Endodermal cell (in vitro differentiated cells): Measurements from ENCODE around the gene COL15A1. TPM values are rescaled to one million over a fixed set of nuclear protein-coding genes. Genes with fewer than 3 reads are reported as not detected.

Experiments used
- DNase-seq: peaks from one replicate; pipeline ENCODE4 v3.0.0-alpha.2; 2017
- H3K27ac ChIP-seq: 2 replicates; pipeline ENCODE4 v1.5.1; 2013; ENCODE audit warnings: mild to moderate bottlenecking, low read depth, low read length, moderate library complexity
- H3K27me3 ChIP-seq: 2 replicates; pipeline ENCODE4 v1.6.1; 2013; ENCODE audit warnings: mild to moderate bottlenecking, low read length, moderate library complexity; ENCODE audit not compliant: insufficient read depth, control insufficient read depth, poor library complexity, severe bottlenecking
- H3K36me3 ChIP-seq: 2 replicates; pipeline ENCODE4 v1.7.0; 2013; ENCODE audit warnings: mild to moderate bottlenecking, low read length, moderate library complexity; ENCODE audit not compliant: control insufficient read depth, insufficient read depth
- H3K4me1 ChIP-seq: one replicate; pipeline ENCODE4 v1.7.0; 2013; ENCODE audit warnings: low read length; ENCODE audit not compliant: control insufficient read depth, insufficient read depth
- H3K4me3 ChIP-seq: 2 replicates; pipeline ENCODE4 v1.5.1; 2013; ENCODE audit warnings: mild to moderate bottlenecking, low read length, moderate library complexity
- H3K9ac ChIP-seq: 2 replicates; pipeline ENCODE4 v1.6.1; 2013; ENCODE audit warnings: mild to moderate bottlenecking, low read length, moderate library complexity; ENCODE audit not compliant: poor library complexity, severe bottlenecking; ENCODE audit errors: extremely low read depth
- H3K9me3 ChIP-seq: 2 replicates; pipeline ENCODE4 v1.6.1; 2013; ENCODE audit warnings: mild to moderate bottlenecking, low read length, moderate library complexity; ENCODE audit not compliant: control insufficient read depth
- H3K27ac Mint-ChIP-seq: 2 replicates; pipeline ENCODE4 v1.8.0; 2020; ENCODE audit warnings: mixed read lengths
- H3K27me3 Mint-ChIP-seq: 2 replicates; pipeline ENCODE4 v1.8.0; 2021; ENCODE audit warnings: mild to moderate bottlenecking, mixed read lengths; ENCODE audit not compliant: insufficient read depth
- H3K36me3 Mint-ChIP-seq: 2 replicates; pipeline ENCODE4 v1.8.0; 2020; ENCODE audit warnings: low read depth, mixed read lengths
- H3K4me1 Mint-ChIP-seq: 2 replicates; pipeline ENCODE4 v1.8.0; 2020; ENCODE audit warnings: mixed read lengths
- H3K4me3 Mint-ChIP-seq: 2 replicates; pipeline ENCODE4 v1.8.0; 2020; ENCODE audit warnings: mild to moderate bottlenecking, moderate library complexity, mixed read lengths
- H3K9me3 Mint-ChIP-seq: 2 replicates; pipeline ENCODE4 v1.8.0; 2020; ENCODE audit warnings: mild to moderate bottlenecking, mixed read lengths
- WGBS, 2 experiments: methylation state at CpG; one replicate each; pipeline versions ENCODE4 v1.1.5 to v1.1.7; 2013; ENCODE audit warnings: missing lambda C conversion rate in 2 of 2, mixed read lengths in 1 of 2; ENCODE audit not compliant: insufficient coverage in 1 of 2, insufficient read length in 1 of 2; 5-methylcytosine and 5-hydroxymethylcytosine counted together
- total RNA-seq, 2 donors: library from RNA; stranded (reverse); fragmentation: NEBNext Ultra II Directional in 1 of 2; extraction: Animal tissue kit (Norgen Biotek cat#: 25700) in 1 of 2; gene quantifications; 2 replicates in 1 of 2; 3 replicates in 1 of 2; pipeline ENCODE4 v1.2.1, GENCODE V29; 2021
- TF ChIP-seq, protein P1 (sequence below): fragments of 200-600 bp; sonication (generic); conservative IDR thresholded peaks from 2 replicates; pipeline ENCODE4 v1.5.0; 2021; ENCODE audit warnings: antibody characterized with exemption, mild to moderate bottlenecking

The COL15A1 gene
- total RNA-seq, 2 donors from 2014 or later = 0.27 TPM; not detected in 1

DNA sequence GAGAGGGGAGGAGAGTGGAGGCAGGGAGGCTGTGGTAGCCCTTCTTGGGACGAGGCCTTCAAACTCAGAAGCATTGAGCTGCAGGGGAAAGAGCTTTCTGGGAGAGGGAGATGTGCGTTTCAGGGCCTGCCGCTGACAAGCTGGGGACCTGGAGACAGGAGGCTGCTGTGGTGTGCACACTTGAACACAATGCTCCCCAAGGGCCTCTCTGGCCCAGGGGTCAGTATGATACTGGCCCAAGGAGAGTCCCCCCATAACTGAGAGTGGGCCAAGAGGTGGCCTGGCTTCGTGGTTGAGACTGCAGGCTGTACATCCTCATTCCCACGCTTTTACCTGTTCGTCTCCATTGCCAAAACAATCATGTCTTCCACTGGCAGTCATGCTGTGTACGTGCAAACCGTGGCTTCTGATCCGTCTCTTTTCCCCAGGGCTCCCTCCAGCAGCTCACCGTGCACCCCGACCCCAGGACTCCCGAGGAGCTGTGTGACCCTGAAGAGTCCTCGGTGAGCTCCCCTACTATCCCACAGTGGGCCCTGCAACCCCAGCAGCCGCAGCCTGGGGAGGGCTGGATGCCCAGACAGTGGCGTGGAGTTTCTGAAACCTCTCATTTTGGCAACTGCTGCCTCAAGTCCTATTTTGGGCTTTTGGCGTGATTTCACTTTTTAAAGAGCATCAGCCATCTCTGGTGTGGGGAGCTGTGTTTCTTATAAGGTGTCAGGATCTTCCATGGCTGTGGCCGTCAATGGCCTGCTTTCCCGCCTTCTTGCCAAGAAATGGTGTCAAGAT, 43.4 kb downstream of the COL15A1 start:
- Mint-ChIP-seq H3K27me3 (peaks cover 2% of the 10 kb centered on the region), H3K4me1 (peaks cover 11% of the 10 kb centered on the region), H3K36me3 (no peaks in the 10 kb centered on the region), H3K27ac (no peak overlapping the region), H3K9me3 (peaks cover 20% of the 10 kb centered on the region), H3K4me3 (no peak overlapping the region)
- no peak overlapping the region for H3K27ac ChIP-seq
- peaks cover 11% of the 10 kb centered on the region for H3K9me3 ChIP-seq
- no peak overlapping the region for H3K4me3 ChIP-seq
- H3K4me1 ChIP-seq = no peaks in the 10 kb centered on the region
- H3K9ac ChIP-seq = no peak overlapping the region
- 91 to 94% methylated on average over 7 to 18 of the region's 18 CpGs for WGBS, 2 experiments
- TF ChIP-seq, protein P1, sequence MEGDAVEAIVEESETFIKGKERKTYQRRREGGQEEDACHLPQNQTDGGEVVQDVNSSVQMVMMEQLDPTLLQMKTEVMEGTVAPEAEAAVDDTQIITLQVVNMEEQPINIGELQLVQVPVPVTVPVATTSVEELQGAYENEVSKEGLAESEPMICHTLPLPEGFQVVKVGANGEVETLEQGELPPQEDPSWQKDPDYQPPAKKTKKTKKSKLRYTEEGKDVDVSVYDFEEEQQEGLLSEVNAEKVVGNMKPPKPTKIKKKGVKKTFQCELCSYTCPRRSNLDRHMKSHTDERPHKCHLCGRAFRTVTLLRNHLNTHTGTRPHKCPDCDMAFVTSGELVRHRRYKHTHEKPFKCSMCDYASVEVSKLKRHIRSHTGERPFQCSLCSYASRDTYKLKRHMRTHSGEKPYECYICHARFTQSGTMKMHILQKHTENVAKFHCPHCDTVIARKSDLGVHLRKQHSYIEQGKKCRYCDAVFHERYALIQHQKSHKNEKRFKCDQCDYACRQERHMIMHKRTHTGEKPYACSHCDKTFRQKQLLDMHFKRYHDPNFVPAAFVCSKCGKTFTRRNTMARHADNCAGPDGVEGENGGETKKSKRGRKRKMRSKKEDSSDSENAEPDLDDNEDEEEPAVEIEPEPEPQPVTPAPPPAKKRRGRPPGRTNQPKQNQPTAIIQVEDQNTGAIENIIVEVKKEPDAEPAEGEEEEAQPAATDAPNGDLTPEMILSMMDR = no peak
- H3K36me3 ChIP-seq = no peaks in the 10 kb centered on the region
- peak; percentile 26 for DNase-seq
- no peaks in the 10 kb centered on the region for H3K27me3 ChIP-seq

DNA sequence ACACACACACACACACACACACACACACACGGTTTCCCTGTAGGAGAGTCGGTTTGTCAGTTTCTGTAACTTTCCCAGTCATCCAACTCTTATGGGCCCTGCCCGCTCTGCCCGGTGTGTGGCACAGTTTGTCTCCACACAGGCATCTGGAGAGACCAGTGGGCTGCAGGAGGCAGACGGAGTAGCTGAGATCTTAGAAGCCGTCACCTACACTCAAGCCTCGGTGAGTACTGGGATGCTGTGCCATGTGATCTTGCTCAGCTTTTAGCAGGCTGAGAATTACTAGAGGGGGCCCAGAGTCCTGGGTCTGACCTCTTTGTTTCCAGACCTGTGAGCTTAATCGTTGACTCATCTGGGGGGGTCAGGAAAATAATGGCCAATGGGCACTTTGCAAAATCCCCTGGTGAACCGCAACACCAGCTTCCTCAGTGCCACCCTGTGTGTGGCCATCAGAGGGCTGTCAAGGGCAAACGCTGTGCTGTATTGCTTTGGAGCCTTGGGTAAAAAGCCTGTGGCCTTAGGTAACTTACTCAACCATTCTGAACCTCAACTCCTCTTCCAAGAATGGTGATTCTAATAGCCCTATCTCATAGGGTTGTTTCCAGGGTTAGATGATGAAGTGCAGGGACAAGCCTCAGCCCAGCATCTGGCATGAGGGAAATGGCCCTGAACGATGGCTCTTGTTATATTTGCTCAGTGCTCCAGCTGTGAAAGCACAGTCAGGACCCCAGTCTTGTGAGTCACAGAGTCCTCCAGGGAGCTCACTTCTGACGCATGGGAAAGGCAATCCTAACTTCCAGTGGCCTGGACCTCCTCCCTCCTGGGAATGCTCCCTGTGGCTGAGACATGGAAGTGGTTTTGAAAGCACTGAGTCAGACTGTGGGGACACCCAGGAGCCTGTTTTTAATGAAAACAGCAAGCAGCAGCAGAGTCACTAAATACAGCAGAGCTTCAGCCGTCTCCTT, 45.6 kb downstream of the COL15A1 start:
- TF ChIP-seq, protein P1 = peak; percentile 60
- WGBS, 2 experiments = 80 to 84% methylated on average over 8 to 13 of the region's 13 CpGs

DNA sequence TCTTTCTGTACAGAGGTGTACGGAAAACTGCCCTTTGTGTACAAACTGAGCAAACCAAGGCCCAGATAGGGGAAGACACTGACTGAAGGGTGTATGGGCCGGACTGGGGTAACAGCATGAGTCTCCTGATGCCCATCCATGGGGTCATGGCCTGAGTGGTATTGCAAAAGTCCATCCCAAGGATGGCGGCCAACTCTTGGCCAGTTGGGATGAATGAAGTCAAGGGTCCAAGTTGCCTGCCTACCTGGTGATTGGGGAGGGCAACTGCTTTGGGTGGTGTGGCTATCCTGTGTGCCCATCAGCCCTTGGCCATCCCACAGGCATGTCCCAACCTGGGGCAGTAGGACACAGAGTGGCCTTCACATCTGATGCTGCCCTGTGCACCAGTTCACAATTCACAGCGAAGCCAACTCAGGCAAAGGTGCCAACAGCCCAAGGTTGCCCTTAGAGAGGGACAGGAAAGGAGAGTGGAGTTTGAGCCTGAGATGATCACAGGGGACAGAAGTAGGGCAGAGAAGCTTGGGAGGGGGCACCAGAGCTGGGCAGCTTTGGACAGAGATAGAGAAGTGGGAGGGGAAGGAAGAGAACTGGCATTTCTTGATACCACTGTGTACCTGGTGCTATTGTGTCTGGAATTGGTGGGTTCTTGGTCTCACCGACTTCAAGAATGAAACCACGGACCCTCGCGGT, 46.6 kb downstream of the COL15A1 start:
- no peak overlapping the region for H3K27ac ChIP-seq
- H3K36me3 Mint-ChIP-seq = no peaks in the 10 kb centered on the region
- H3K4me3 ChIP-seq = no peak overlapping the region
- H3K4me1 ChIP-seq = no peaks in the 10 kb centered on the region
- H3K9me3 Mint-ChIP-seq = peaks cover 37% of the 10 kb centered on the region
- no peaks in the 10 kb centered on the region for H3K27me3 ChIP-seq
- no peak overlapping the region for H3K9ac ChIP-seq
- peaks cover 10% of the 10 kb centered on the region for H3K27me3 Mint-ChIP-seq
- TF ChIP-seq, protein P1 = no peak
- H3K4me3 Mint-ChIP-seq = no peak overlapping the region
- H3K9me3 ChIP-seq = peaks cover 23% of the 10 kb centered on the region
- H3K36me3 ChIP-seq = no peaks in the 10 kb centered on the region
- DNase-seq = peak; percentile 22
- peaks cover 11% of the 10 kb centered on the region for H3K4me1 Mint-ChIP-seq
- H3K27ac Mint-ChIP-seq = no peak overlapping the region
- 76 to 90% methylated on average over 3 to 8 of the region's 8 CpGs for WGBS, 2 experiments

More for the DNA sequence above, 45.6 kb downstream of the COL15A1 start:
- peak; percentile 68 for DNase-seq
- no peak overlapping the region for H3K4me3 Mint-ChIP-seq
- H3K4me1 ChIP-seq = no peaks in the 10 kb centered on the region
- H3K4me3 ChIP-seq = no peak overlapping the region
- peaks cover 23% of the 10 kb centered on the region for H3K9me3 ChIP-seq
- H3K27me3 ChIP-seq = no peaks in the 10 kb centered on the region
- H3K9me3 Mint-ChIP-seq = peaks cover 37% of the 10 kb centered on the region
- no peak overlapping the region for H3K27ac Mint-ChIP-seq
- H3K4me1 Mint-ChIP-seq = peaks cover 11% of the 10 kb centered on the region
- H3K9ac ChIP-seq = no peak overlapping the region
- H3K27ac ChIP-seq = no peak overlapping the region
- no peaks in the 10 kb centered on the region for H3K36me3 Mint-ChIP-seq
- H3K27me3 Mint-ChIP-seq = peaks cover 2% of the 10 kb centered on the region
- no peaks in the 10 kb centered on the region for H3K36me3 ChIP-seq
